Activated CD8-positive, alpha-beta T cell treated with anti-CD3 and anti-CD28 coated beads for 36 hours (primary cell): ENCODE measurements around the gene OTUD5. TPM values are rescaled to one million over a fixed set of nuclear protein-coding genes. Genes with fewer than 3 reads are reported as not detected.
A peak's percentile ranks its signal among the peaks of the same experiment; 100 is the strongest.

Experiments
- ATAC-seq: fragments of 200-7000 bp; cut with Tn5 transposase; one replicate; pipeline ENCODE4 v1.10.0; 2021; ENCODE audit warnings: mild to moderate bottlenecking, moderate library complexity
- CTCF ChIA-PET: fragments of 350-600 bp; sonication (Branson Sonifier 250); formaldehyde crosslinking; loops from one replicate; lab custom pipeline; 2021; ENCODE audit warnings: antibody characterized with exemption; lab: Charles Lee
- POLR2A ChIA-PET: fragments of 350-600 bp; sonication (Branson Sonifier 250); formaldehyde crosslinking; loops from one replicate; lab custom pipeline; 2021; ENCODE audit warnings: antibody characterized with exemption; lab: Charles Lee
- DNase-seq: peaks from one replicate; pipeline ENCODE4 v3.0.0-alpha.2; 2020
- H3K27ac Mint-ChIP-seq: one replicate; pipeline ENCODE4 v1.8.0; 2021; ENCODE audit warnings: mild to moderate bottlenecking, mixed read lengths
- H3K27me3 Mint-ChIP-seq: one replicate; pipeline ENCODE4 v1.8.0; 2021; ENCODE audit warnings: mixed read lengths
- H3K36me3 Mint-ChIP-seq: one replicate; pipeline ENCODE4 v1.8.0; 2021; ENCODE audit warnings: low read depth, mixed read lengths
- H3K4me1 Mint-ChIP-seq: one replicate; pipeline ENCODE4 v1.8.0; 2021; ENCODE audit warnings: low read depth, mixed read lengths
- H3K4me3 Mint-ChIP-seq: one replicate; pipeline ENCODE4 v1.8.0; 2021; ENCODE audit warnings: mild to moderate bottlenecking, moderate library complexity, mixed read lengths
- H3K9me3 Mint-ChIP-seq: one replicate; pipeline ENCODE4 v1.8.0; 2021; ENCODE audit warnings: mixed read lengths
- intact Hi-C: fragments of 100-400 bp; cut with micrococcal nuclease; formaldehyde crosslinking; loops from one replicate; pipeline ENCODE4 v1.10.0; 2022
- total RNA-seq, 2 experiments: library from RNA; stranded (reverse); gene quantifications; one replicate each; pipeline ENCODE4 v1.2.3, GENCODE V29; 2021
- TF ChIP-seq, protein P1 (sequence below): fragments of 200-600 bp; IDR thresholded peaks from one replicate; pipeline ENCODE4 v1.8.0; 2022; ENCODE audit warnings: antibody characterized with exemption, mild to moderate bottlenecking

Gene OTUD5
- total RNA-seq, 2 experiments from 2014 or later = 50.6 to 51.5 TPM

- Mint-ChIP-seq H3K36me3 (peaks cover 26% of the 10 kb centered on the region), H3K27ac (peak overlapping the region; percentile 21), H3K4me3 (no peak overlapping the region), H3K4me1 (peaks cover 18% of the 10 kb centered on the region), H3K9me3 (no peaks in the 10 kb centered on the region), H3K27me3 (no peaks in the 10 kb centered on the region)
- intact Hi-C loops = loop anchor here (5.0 kb wide), 1 partner anchor 68 kb away; the partner anchor contains the start of gene TFE3
- ChIA-PET POLR2A (no interaction called here), CTCF (interaction anchor here (3.2 kb wide), 1 partner anchor 11 kb away, joined by 7 read pairs; no protein-coding TSS in a partner anchor)
- no peak for DNase-seq
- ATAC-seq = no peak
- TF ChIP-seq, protein P1, sequence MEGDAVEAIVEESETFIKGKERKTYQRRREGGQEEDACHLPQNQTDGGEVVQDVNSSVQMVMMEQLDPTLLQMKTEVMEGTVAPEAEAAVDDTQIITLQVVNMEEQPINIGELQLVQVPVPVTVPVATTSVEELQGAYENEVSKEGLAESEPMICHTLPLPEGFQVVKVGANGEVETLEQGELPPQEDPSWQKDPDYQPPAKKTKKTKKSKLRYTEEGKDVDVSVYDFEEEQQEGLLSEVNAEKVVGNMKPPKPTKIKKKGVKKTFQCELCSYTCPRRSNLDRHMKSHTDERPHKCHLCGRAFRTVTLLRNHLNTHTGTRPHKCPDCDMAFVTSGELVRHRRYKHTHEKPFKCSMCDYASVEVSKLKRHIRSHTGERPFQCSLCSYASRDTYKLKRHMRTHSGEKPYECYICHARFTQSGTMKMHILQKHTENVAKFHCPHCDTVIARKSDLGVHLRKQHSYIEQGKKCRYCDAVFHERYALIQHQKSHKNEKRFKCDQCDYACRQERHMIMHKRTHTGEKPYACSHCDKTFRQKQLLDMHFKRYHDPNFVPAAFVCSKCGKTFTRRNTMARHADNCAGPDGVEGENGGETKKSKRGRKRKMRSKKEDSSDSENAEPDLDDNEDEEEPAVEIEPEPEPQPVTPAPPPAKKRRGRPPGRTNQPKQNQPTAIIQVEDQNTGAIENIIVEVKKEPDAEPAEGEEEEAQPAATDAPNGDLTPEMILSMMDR = no peak
These were observed 17.2 kb upstream of the OTUD5 start for GRCh38 chrX:48974574-48974973.

DNA sequence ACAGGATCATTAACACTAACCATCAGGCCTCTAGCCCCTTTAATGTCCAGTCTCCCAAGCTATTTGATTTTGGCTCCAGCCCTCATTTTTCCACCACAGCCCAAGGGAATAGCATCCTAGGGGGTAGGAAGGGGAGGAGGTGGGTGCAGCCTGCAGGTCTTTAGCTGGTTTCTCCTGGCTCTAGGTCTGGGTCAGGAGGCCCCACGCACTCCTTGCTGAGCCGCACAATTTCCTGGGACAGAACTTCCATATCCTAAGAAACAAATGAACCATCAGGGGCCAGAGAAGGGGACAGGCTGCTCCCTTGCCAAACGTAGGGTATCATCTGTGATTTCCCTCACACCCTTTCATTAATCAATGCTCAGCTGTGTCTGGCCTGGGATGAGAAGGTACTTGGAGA lies 16.6 kb upstream of the OTUD5 start:
- DNase-seq (no peak), ATAC-seq (no peak)
- TF ChIP-seq, protein P1 = no peak
- Mint-ChIP-seq H3K9me3 (no peaks in the 10 kb centered on the region), H3K4me3 (no peak overlapping the region), H3K36me3 (peaks cover 26% of the 10 kb centered on the region), H3K27ac (no peak overlapping the region), H3K27me3 (no peaks in the 10 kb centered on the region), H3K4me1 (peaks cover 18% of the 10 kb centered on the region)
- ChIA-PET CTCF (interaction anchor here (3.2 kb wide), 1 partner anchor 10 kb away, joined by 7 read pairs; no protein-coding TSS in a partner anchor), POLR2A (no interaction called here)
- intact Hi-C loops = loop anchor here (5.0 kb wide), 1 partner anchor 68 kb away; the partner anchor contains the start of gene TFE3

DNA sequence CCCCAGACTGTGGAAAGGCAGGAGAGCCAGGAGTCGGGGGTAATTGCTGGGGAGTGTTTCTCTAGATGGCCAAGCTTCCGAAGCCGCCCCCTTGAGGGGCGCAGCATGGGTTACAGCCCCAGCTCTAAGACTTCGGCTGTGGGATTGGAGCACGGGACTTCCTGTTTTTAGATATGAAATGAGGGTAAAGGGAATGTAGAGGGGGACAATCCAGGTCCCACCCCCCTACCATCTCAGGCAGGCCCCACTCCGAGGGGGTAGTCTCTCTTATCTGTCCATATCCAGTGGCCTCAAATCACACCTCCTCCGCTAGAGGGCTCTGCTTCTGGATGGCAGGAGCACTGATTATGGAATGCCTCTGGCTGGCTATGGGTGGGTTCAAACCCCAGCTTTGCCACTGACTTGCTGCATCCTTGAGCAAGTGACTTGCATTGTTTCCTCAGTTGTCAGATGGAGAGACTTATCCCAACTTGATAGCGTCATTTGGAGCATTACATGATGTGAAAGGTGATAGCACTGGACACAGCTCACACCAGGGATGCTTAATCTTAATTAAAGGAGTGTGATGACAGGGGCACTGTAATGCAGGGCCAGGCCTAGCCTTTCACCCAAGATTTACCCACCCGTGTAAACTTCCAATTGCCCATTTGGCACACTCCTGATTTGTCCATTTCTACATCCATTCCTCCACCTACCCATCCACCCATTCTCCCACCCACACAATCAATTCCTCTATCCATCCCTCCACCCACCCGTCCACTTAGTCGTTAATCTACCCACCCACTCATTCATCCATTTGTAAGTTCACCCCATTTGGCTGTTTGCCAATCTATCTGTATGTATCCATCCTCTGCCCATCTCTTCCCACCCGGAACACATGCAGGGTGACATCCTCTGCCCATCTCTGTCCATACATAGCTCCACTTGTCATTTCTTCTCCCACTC lies 15.1 kb upstream of the OTUD5 start:
- ChIA-PET POLR2A (interaction anchor here (1.3 to 1.6 kb wide), 3 partner anchors 11 to 394 kb away, joined by 3 to 4 read pairs (median 3); no protein-coding TSS in a partner anchor), CTCF (interaction anchor here (1.0 to 3.2 kb wide), 6 partner anchors 9 to 71 kb away, joined by 3 to 7 read pairs (median 3); partner anchors contain the start of gene TFE3)
- intact Hi-C loops = loop anchor here (5.0 kb wide), 1 partner anchor 70 kb away; the partner anchor contains the start of gene TFE3
- ATAC-seq (peak; percentile 51), DNase-seq (peak; percentile 52)
- Mint-ChIP-seq H3K27me3 (no peaks in the 10 kb centered on the region), H3K36me3 (peaks cover 18% of the 10 kb centered on the region), H3K4me1 (peaks cover 18% of the 10 kb centered on the region), H3K9me3 (no peaks in the 10 kb centered on the region), H3K4me3 (peak overlapping the region; percentile 33), H3K27ac (no peak overlapping the region)
- TF ChIP-seq, protein P1 = no peak

DNA sequence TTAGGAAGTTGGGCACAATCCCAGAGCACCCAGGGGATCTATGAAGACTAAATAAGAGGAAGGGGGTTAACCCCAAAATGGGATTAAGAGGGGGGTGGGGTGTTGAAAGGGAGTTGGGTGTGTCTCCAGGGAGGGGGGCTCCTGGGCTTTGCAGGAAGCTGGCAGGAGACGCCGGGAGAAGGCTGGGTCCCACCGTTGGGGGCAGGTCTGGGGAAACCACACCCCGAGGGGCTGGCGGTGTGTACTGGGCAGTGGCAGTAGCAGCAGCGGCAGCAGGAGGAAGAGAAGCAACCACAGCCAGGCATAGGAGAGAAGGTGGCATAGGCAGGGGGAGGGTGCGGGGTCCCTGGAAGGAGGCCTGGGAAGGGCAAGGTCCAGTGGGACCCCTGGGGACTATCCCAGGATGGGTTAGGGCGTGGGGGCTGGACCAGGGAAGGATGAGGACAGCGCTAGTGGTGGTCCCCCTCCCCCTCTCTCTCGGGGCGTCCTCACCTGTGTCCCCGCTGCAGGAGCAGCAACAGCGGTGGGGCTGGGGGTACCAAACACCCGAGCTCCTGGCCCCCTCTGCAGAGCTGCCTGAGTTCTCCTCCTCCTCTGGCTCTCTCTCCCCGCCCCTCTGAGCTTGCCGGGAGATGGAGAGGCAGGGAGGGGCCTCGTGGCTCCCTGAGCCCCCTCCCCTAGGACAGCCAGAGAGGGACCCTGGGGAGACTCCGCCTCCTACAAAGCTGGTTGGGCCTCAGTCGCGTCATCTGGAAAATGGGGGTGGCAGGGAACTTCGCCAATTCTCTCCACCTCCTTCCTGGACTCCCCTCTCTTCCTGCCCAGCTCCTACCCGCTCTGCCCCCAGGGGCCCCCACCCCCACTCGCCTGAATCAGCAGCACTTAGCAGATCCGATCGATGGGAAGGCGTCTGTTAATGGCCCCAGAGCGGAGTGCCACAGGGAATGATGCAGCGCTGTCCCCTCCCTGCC lies 14.1 kb upstream of the OTUD5 start, which contains the start of gene KCND1:
KCND1 (minus strand) TSS at position 596 of the 971 bp plus-strand sequence. CDS start 1,573 bp downstream, outside the sequence.
- no peak for DNase-seq
- peaks cover 18% of the 10 kb centered on the region for H3K4me1 Mint-ChIP-seq
- no peaks in the 10 kb centered on the region for H3K9me3 Mint-ChIP-seq
- POLR2A ChIA-PET = interaction anchor here (0.5 to 1.6 kb wide), 4 partner anchors 10 to 393 kb away, joined by 3 to 4 read pairs (median 3); no protein-coding TSS in a partner anchor
- peak within 1 kb of the TSS; percentile 15 for H3K27ac Mint-ChIP-seq
- CTCF ChIA-PET = interaction anchor here (1.0 to 3.2 kb wide), 4 partner anchors 8 to 72 kb away, joined by 3 to 7 read pairs (median 5); partner anchors contain the start of gene TFE3
- peak within 1 kb of the TSS; percentile 33 for H3K4me3 Mint-ChIP-seq
- peak; percentile 46 for ATAC-seq
- intact Hi-C loops = loop anchor here (5.0 kb wide), 1 partner anchor 71 kb away; the partner anchor contains the start of gene TFE3
- TF ChIP-seq, protein P1 = no peak
- no peaks in the 10 kb centered on the region for H3K27me3 Mint-ChIP-seq
- peaks cover 18% of the 10 kb centered on the region for H3K36me3 Mint-ChIP-seq
